ENCODE data around the gene PITHD1.

DNA sequence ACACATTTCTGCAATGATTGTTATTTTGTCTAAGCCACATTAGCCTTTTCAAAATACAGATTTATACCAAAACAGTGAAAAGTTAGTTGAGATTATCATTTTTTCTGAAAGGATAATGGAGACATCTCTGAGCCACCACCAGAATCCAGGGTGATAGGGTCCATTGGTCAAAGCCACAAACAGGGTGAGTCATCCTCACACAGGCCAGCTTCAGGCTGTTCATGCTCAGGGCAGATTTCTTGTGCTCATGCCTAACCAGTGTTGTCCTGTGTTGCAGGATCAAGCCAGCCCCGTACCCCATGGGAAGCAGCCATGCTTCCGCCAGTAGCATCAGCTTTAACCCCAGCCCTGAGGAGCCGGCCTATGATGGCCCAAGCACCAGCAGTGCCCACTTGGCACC lies 21.5 kb upstream of the PITHD1 start:
- TF ChIP-seq, protein P1, sequence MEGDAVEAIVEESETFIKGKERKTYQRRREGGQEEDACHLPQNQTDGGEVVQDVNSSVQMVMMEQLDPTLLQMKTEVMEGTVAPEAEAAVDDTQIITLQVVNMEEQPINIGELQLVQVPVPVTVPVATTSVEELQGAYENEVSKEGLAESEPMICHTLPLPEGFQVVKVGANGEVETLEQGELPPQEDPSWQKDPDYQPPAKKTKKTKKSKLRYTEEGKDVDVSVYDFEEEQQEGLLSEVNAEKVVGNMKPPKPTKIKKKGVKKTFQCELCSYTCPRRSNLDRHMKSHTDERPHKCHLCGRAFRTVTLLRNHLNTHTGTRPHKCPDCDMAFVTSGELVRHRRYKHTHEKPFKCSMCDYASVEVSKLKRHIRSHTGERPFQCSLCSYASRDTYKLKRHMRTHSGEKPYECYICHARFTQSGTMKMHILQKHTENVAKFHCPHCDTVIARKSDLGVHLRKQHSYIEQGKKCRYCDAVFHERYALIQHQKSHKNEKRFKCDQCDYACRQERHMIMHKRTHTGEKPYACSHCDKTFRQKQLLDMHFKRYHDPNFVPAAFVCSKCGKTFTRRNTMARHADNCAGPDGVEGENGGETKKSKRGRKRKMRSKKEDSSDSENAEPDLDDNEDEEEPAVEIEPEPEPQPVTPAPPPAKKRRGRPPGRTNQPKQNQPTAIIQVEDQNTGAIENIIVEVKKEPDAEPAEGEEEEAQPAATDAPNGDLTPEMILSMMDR (IDR thresholded peaks at IDR 0.05) = no peak
- TF ChIP-seq POLR2A (IDR thresholded peaks at IDR 0.05) = no peak

Measured in breast epithelium (tissue), 3 donors.